MV-4-11 (cell line): Measurements from ENCODE around the gene C21orf58.
"Not testable (repeated sequence)": the region's sequence is repeated elsewhere in the genome, so short reads cannot be mapped to it uniquely, and the experiment has no call there.

Source experiments
- DNase-seq: peaks from one replicate; lab custom pipeline; 2025; lab: John Stamatoyannopoulos, UW

C21orf58 gene

GRCh38 chr21:46323227-46323709, 402 bp downstream of the C21orf58 start:
- no peak for DNase-seq

GRCh38 chr21:46322351-46323226, 1.1 kb downstream of the C21orf58 start:
- DNase-seq: peak; percentile 23

DNA sequence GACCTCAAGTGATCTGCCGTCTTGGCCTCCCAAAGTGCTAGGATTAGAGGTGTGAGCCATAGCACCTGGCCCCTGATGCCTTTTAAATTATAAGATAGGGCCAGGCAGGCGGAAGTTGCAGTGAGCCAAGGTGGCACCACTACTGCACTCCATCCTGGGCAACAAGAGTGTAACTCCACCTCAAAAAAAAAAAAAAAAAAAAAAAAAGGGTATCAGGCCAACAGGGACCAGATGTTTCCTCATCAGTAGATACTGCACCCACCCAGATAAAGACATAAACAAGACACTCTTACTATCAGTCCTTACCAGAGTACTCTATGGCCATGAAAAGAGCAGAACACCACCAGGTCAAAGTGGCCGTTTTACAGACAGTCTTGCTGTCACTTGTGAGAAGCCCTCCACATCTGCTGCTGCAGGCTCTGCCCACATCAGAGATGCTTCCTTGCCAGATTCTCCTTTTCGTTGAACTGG, 3.3 kb downstream of the C21orf58 start:
- no peak for DNase-seq

GRCh38 chr21:46319186-46319585, 4.5 kb downstream of the C21orf58 start:
- no peak for DNase-seq

DNA sequence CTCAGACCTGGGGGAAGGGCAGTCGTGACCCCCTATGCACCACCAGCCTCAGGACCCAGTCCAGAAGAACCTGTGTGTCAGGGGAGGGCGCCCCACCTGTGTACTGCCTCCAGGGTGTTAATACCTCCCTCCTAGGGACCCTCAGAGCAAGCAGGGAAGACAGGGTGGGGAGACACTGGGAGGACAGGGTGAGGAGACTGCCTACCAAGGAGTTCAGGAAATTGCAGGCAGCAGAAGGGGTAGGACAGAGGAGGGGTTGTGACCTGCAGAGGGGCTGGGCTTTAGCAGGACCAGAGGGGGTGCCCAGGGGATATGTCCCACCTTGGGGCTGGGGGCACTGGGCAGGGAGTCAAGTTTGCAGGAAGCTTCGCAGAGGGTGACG, 5.2 kb downstream of the C21orf58 start:
- DNase-seq: no peak

GRCh38 chr21:46317710-46318463, 5.8 kb downstream of the C21orf58 start:
- DNase-seq: no peak

- no peak for DNase-seq
Observed at GRCh38 chr21:46316708-46317324, 6.9 kb downstream of the C21orf58 start.

DNA sequence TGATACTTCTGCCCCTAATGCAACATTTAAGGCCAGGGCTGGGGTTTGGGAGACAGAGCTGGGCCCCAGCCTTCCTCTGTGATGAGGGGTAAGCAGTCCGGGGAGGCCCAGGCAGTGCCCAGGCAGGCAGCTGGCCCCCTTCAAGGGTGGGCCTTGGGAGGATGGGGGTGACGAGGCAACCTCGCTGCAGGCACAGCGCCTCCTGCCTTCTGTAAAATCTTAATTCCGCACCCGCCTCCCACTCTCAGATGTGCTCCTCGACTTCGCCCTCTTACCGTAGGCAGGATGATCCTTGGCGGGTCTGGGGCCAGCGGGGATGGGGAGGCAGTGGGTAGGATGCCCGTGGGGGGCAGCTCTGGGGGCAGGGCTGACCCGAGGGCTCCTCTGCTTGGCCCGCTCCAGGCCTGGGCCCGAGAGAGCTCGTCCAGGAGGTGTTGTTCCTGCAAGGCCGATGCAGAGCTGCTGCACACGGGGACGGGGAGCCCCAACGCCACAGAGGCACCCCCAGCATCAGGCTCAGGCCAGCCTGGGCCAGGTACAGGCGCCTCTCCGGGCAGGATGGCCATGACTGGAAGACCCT, 9.1 kb downstream of the C21orf58 start:
- DNase-seq: no peak

GRCh38 chr21:46312949-46313348, 10.7 kb downstream of the C21orf58 start:
- no peak for DNase-seq

- no peak for DNase-seq
Observed at GRCh38 chr21:46311568-46311967, 12.1 kb downstream of the C21orf58 start.

- DNase-seq: not testable (repeated sequence)
Observed at GRCh38 chr21:46310260-46310659, 13.4 kb downstream of the C21orf58 start.

DNA sequence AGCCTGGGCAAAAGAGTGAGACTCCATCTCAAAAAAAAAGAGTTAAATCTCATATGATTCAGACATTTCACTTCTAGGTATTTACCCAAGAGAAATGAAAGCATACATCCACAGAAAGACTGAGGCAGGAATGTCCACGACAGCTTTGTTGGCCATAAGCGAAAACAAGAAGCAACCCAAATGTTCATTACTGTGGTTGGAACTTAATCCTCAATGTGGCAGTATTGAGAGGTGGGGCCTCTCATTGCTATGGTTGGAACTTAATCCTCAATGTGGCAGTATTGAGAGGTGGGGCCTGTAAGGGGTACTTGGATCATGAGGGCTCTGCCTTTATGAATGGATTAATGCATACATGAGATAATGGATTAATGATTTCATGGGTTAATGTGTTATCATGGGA, 15.2 kb downstream of the C21orf58 start:
- DNase-seq: peak; percentile 43

GRCh38 chr21:46307625-46308024, 16.0 kb downstream of the C21orf58 start:
- no peak for DNase-seq

DNA sequence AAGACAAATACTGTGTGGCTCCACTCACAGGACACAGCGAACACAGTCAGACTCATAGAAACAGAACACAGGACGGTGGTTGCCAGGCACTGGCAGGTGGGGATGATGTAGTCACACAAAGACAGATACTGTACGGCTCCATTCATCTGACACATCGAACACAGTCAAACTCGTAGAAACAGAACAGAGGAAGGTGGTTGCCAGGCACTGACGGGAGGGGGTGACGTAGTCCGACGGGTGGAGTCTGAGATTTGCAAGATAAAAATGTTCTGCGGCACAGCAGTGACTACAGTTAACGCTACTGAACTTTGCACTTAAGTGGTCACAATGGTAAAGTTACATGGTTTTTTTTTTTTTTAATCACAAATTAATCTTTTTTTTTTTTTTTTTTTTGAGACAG, 18.7 kb downstream of the C21orf58 start:
- no peak for DNase-seq

DNA sequence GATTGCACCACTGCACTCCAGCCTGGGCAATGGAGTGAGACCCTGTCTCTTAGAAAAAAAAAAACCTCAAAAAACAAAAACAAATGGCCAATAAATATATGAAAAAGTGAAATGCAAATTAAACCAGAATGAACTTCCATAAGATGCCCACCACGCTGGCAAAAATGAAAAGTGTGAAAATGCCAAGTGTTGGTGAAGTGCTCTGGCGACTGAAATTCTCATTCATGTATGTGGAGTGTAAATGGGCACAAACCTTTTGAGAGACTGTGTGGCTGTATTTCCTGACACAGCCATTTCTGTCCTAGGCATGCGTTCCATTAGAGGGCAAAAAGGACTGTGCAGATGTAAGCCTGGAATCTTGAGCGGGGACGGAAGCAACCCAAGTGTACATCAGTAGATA, 19.2 kb downstream of the C21orf58 start:
- no peak for DNase-seq

DNA sequence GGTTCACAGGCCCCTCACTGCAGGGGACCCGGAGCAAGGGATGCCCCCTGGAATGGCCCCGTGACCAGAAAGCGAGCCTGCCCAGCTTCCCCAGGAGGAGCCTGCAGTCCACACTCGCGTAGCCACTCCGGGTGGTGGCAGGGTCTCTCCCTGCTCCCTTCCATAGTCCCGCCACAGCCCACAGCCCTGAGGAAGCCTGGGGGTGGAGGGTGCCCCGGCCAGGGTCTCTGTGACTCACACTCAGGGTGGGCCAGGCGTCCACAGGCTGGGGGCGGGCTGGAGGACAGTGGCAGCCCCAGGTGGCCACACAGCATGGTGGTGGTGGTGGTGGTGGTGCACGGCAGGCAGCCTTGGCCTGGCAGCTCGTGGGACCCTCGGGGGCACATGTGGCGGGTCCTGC, 21.9 kb downstream of the C21orf58 start:
- DNase-seq: no peak

GRCh38 chr21:46299167-46299566, 24.5 kb downstream of the C21orf58 start:
- no peak for DNase-seq

DNA sequence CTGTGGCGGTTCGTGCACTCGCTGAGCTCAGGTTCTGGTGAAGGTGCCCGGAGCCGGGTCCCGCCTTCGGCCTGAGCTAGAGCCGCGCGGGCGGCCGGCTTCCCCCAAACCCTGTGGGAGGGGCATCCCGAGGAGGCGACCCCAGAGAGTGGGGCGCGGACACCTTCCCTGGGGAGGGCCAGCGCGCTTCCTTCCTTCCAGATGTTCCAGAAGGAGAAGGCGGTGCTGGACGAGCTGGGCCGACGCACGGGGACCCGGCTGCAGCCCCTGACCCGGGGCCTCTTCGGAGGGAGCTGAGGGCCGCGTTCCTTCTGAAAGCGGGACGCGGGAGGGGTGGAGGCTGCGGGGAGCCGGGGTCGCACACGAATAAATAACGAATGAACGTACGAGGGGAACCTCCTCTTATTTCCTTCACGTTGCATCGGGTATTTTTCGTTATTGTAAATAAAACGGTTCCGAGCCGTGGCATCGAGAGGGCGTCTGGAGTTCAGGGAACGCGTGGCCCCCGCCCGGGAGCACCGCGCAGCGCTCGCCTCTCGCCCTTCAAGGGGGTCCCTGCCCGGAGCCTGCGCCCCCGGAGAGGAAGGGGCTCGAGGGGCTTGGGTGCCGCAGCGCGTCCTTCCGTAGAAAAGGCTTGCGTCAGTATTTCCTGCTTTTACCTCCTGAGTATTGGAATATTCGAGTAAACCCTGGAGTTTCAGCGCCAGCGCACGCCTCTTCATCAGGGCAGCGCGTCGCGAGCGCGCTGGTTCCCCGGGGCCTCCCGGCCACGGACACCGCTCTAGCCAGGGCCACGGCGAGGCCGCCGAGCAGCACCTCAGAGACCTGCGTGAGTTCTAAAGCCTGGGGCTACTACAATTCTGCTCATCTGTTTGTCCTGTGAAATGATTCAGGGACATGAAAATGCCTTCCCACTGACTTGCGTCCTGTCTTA, 26.1 kb downstream of the C21orf58 start:
- DNase-seq: no peak

GRCh38 chr21:46295996-46296752, 27.5 kb downstream of the C21orf58 start:
- peak; percentile 90 for DNase-seq

GRCh38 chr21:46295177-46295770, 28.4 kb downstream of the C21orf58 start:
- DNase-seq: peak; percentile 7
